Measurements from ENCODE around the gene PLEKHG2.

The PLEKHG2 gene

DNA sequence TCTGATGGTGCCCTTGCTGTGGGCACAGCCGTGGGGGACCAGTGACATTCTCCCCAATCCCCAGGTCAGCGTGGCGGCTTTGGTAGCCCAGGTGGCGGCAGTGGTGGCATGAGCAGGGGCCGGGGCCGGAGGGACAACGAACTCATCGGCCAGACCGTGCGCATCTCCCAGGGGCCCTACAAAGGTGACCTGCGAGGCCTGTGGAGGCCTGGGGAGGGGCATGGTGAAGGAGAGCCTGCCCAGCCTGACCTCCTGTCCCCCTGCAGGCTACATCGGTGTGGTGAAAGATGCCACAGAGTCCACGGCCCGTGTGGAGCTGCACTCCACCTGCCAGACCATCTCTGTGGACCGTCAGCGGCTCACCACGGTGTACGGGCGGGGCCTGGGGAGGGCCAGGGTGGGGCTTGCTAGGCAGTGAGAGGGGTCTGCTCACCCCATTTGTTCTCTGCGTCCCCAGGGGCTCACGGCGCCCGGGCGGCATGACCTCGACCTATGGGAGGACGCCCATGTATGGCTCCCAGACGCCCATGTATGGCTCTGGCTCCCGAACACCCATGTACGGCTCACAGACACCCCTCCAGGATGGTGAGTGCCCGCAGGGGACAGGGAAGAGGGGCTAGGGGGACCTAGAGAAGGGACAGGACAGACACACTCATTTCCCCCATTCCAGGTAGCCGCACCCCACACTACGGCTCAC lies 60.4 kb downstream of the PLEKHG2 start:
- no peak for DNase-seq
- no peak for ATAC-seq
- no peaks in the 10 kb centered on the region for H3K27me3 Mint-ChIP-seq
- no peak overlapping the region for H3K4me3 Mint-ChIP-seq
- H3K9me3 Mint-ChIP-seq, result no peaks in the 10 kb centered on the region
- H3K27ac Mint-ChIP-seq, result no peak overlapping the region
- H3K4me1 Mint-ChIP-seq, result peaks cover 50% of the 10 kb centered on the region

- H3K4me1 Mint-ChIP-seq, result peaks cover 50% of the 10 kb centered on the region
- ATAC-seq (no peak), DNase-seq (no peak)
- H3K4me3 Mint-ChIP-seq, result no peak overlapping the region
- H3K27me3 Mint-ChIP-seq, result no peaks in the 10 kb centered on the region
- no peak overlapping the region for H3K27ac Mint-ChIP-seq
- no peaks in the 10 kb centered on the region for H3K9me3 Mint-ChIP-seq
These were observed 61.0 kb downstream of the PLEKHG2 start for GRCh38 chr19:39473443-39473960.

DNA sequence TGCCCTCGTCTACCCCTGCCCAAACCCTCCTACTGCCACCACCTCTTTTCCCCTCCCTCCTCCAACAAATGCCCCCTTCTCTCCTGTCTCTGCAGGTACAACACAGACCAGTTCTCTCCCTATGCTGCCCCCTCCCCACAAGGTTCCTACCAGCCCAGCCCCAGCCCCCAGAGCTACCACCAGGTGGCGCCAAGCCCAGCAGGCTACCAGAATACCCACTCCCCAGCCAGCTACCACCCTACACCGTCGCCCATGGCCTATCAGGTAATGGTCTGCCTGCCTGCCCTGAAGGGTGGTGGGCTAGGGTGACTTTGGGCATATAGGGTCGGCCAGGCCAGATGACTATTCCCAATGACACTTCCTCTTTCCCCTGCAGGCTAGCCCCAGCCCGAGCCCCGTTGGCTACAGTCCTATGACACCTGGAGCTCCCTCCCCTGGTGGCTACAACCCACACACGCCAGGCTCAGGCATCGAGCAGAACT lies 61.7 kb downstream of the PLEKHG2 start:
- H3K4me3 Mint-ChIP-seq, result no peak overlapping the region
- peak; percentile 78 for ATAC-seq
- no peaks in the 10 kb centered on the region for H3K27me3 Mint-ChIP-seq
- peak; percentile 63 to 64 for DNase-seq
- peak overlapping the region; percentile 67 to 85 for H3K27ac Mint-ChIP-seq
- no peaks in the 10 kb centered on the region for H3K9me3 Mint-ChIP-seq
- peaks cover 44% of the 10 kb centered on the region for H3K4me1 Mint-ChIP-seq

GRCh38 chr19:39475748-39476147 lies 63.3 kb downstream of the PLEKHG2 start:
- peaks cover 40% of the 10 kb centered on the region for H3K4me1 Mint-ChIP-seq
- ATAC-seq, result no peak

More at GRCh38 chr19:39475748-39476147, 63.3 kb downstream of the PLEKHG2 start:
- H3K27ac Mint-ChIP-seq, result peak overlapping the region in 1 of 2 donors; percentile 42
- no peaks in the 10 kb centered on the region for H3K27me3 Mint-ChIP-seq
- no peak for DNase-seq
- no peak overlapping the region for H3K4me3 Mint-ChIP-seq
- H3K9me3 Mint-ChIP-seq, result no peaks in the 10 kb centered on the region

All from stimulated activated naive CD8-positive, alpha-beta T cell treated with anti-CD3 and anti-CD28 coated beads, Interleukin-15, amount 100 ng/mL, for 72 hours (primary cell).